HG02678 (cell line): ENCODE measurements around the gene FKTN.

Source experiments
- ATAC-seq: cut with Tn5 transposase; IDR thresholded peaks from one replicate; pipeline ENCODE4 v1.9.1; 2021; ENCODE audit warnings: mild to moderate bottlenecking, moderate library complexity; ENCODE audit not compliant: unreplicated experiment

The FKTN gene

DNA sequence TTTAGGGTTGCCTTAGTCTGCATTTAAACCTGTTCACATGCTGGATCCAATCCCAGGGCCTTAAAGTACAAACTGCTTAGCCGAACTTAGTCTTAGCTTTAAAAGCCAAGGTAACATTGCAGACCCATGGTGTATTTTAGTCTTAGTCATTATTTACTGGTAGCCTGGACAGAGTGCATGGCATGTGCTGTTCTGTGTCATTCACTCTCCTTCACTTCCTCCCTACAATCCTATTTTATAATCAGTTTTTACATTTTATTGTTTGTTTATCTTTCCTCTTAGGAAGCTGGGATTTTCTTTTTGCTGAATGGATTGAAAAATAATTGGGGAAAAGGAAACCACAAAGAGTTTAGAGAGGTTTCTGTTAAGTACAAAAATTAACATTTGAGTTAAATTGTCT lies 74.9 kb downstream of the FKTN start:
- no peak for ATAC-seq

DNA sequence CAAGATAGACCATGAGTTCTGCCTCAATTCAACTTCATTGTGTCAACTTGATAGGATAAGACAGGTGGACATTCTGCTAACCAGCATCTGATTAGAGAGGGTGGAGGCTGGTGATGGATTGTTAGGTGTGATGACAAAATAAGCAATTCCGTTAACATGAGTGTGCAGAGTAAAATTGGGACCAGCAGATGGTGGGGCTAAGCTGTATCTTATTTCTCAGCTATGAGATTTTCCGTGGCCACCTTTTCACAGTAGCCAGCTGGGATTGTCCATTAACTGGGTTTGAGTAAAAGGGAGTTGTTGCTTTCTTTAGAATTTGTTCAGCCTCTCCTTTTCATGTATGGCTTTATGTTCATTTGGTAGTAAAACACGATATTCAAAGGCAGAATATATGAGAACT lies 75.5 kb downstream of the FKTN start:
- ATAC-seq: no peak

DNA sequence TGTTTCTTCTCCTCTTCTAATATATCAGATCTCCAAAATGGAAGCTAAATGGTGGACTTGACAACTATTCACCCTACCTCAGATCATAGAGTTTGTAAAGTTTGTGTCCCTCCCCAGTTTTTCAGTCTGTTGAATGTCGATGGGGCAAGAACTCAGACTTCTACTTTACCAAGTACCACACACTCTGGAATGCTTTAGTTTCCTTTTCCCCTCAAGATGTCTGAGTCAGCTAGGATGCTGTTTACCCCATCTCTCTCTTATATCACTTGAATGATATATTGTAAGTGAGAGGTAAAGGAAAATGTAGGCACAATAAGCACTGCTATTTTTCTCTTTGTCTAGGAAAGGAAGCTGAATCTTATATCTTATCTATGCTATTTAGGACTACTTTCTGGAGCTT lies 78.4 kb downstream of the FKTN start:
- no peak for ATAC-seq

DNA sequence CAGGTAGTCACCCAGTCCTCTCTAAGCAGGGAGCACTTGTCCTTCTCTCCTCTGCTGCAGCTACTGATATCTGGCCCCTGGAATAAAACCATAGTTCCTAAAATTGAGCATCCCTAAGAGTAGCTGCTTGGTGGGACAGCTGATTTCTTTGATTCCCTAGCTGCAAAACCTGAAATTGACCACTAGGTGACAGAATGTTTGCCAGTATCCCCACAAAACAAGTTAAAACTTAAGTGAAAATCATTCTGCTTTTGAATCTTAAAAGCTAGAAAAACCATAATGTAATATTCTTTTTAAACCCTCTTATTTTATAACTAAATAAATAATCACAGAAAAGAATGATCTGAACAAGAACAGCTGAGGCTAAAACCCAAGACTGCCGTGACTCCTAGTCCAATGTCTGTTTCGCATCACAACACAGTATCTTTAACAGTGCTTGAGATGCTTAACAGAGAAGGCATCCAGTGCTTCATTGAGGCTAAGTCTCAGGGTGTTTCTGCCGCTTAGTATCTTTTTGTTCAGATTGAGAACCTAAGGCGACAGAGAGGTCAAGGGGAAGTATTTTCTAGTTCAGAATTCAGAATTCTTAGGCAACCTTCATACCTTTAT lies 80.0 kb downstream of the FKTN start:
- ATAC-seq: no peak

DNA sequence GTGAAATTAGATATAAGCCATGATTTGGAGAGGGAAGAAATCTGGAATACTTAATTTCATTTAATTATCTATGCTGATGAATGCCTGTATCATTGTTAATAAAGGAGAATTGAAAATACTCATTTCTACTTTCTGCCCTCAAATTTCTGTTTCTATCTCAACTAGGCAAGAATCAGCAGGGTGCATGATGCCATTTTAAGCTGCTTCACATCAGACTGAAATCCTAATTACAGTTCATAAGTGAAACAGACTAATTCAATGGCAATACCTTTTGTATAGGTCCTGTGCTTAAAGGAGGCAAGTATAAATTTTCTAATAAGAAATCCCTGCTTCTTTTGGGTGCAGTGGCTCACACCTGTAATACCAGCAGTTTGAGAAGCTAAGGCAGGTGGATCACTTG lies 82.0 kb downstream of the FKTN start:
- no peak for ATAC-seq

DNA sequence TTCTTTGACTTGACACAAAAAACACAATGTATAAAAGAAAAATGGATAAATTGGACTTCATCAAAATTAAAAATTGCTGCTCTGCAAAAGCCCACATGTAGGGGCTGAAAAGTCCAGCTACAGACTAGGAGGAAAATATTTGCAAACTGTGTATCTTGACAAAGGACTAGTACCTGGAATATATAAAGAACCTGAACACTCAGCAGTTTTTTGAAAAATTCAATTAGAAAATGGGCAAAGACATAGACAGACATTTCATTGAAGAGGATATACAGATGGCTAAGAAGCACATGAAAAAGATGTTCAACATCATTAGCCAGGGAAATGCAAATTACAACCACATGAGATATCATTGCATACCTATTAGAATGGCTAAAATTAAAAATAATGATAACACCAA lies 85.9 kb downstream of the FKTN start:
- no peak for ATAC-seq

DNA sequence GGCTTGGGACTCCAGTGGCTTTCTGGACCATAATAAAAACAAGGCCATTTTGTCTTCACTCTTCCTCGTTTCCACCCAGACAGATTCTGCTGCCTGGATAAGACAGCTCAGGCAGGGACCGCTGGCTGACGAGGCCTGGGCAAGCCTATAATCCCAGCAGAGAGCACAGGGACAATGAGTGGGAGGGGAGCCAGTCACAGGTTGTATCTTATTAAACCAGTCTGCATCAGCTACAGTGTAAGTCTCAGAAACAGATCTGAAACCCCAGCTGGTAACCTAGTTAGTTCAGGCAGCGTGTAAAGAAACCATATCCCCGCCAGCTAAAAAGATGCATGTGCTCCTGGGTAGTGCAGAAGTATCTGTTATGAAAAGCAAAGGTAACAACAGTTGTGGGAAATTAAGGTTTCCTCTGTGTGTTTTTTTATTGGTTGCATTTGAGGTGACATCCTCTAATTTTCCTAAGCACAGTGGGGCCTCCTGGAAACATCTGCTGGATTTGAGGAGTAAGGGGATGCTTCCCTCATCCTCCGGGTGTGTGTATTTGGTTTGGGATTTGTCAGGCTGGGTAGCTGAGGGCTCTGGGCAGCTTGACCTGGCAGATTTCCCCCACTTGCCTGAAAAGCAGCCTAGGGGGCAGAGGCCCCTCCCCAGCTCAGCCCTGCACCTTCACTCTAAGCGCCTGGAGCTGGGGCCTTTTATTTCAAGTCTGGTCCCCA lies 89.1 kb downstream of the FKTN start:
- no peak for ATAC-seq

DNA sequence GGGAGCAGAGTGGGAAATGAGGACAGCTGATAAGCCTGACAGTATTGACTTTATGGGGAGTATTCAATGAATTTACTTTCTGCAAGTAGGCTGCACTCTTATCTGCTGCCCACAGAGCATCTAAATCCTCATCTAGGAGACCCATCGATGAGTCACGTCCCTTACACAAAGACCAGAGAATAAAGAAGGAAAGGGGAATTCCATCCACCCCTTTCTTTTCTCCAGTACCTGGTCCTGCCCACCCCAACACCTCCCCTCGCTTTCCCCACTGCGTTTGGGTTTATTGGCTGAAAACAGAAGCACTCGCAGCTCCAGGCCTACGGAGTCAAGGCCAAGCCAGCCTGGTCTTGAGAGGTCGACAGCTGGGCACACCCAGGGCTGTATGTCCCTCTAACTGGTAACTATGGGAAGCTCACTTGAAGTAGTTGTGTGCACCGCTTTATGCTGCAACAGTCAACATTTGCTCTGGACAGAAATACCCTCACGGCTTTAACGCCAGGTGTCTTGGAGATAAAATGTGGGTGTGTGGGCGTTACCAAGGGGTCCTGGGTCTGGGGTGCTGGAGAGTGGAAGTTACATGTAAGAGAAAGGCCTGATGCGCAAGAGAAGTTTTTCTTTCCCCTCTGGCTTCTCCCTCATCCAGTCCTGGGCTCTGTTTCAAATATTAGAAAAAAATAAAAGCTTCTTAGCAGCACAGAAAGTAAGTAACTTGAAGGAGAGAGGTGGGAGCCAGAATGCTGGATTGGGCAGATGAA lies 89.8 kb downstream of the FKTN start:
- no peak for ATAC-seq

DNA sequence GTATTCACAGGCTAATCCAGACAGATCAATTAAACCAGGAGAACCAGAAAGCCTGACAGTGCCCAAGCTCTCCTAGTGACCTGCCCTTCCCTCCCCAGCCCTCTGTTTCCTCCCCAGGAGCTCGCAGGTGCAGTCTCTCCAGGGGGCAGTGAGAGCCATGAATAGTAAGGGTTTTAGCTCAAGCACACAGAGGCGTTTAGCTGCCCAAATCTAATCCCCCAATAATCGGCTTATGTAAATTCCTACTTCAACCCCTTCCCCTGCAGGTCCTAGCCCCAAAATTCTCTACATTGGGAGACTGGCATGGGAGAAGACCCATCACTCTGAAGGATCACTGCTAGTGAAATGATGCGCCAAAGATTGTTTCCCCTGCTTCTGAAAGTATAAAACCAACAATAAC lies 93.9 kb downstream of the FKTN start:
- no peak for ATAC-seq

DNA sequence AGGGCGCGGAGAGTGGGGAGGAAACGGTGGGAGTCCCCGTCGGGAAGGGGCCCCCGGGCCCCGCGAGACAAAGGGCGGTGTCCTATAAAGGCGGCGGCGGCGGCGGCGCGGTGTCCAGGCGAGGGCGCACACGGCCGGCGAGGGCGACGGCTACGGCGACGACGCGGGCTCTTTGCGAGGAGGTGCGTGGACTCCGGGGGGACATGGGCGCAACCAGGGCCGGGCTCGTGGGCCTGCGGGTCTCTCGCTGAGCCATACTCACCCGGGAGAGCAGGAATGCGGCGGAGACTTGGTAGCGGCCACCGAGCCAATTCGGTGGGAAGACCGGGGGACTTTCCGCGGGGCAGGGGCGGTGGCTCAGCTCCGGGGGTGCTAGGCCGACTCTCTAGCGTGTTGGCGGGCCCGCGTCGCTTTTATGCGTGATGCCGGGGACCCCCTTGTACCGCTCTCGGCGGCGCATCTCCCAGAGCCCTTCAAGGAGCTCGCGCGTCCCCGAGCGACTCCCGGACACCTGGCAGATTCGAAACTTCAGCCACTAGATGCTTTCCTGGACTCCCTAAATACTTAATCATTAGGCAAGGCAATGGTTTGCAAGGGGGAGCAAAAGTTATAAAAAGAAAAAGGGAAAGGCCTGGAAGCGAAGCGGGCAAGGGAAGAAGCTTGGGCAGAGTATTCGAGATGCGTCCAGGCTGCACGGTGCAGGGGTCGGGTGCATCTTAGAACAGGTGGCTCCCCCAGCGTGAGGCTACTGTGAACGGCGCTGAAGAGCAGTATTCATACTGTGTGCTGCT lies 98.4 kb downstream of the FKTN start:
- ATAC-seq: peak; percentile 60

DNA sequence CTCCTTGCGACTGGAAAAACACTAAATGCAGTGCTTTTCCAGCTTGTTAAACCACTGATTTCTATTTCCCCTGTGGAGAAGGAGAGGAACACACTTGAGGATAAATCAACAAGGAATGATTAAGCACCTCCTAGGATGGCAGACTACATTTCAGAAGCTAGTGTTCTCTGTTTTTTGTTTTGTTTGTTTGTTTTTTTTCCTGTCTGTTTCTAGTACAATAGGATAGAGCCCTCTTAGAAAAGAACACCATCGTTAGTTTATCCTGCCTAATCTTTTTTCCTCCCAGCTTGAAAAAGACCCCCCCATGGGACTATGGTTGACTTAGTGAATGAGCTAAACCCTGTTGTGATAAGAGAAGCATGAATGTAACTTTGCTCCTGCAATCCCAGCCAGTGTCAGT lies 100.4 kb downstream of the FKTN start:
- no peak for ATAC-seq

DNA sequence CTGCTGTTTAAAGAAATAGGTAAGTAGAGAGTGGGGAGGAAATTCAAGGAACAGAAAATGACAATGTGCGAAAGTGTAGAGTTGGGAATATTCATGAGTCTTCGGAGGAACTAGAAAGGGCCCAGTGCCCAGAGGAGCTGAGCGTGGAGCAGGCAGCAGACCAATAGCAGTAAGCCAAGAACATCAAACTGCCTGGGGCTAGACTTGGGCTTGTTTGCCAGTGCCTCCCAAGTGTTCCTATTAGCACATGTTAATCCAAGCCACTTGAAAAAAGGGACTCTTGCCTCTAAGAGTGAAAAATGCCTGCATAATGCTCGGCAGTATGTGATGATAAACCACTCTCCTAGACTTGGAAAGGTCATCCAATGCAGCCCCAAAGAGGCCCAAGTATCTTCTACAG lies 103.1 kb downstream of the FKTN start:
- no peak for ATAC-seq

DNA sequence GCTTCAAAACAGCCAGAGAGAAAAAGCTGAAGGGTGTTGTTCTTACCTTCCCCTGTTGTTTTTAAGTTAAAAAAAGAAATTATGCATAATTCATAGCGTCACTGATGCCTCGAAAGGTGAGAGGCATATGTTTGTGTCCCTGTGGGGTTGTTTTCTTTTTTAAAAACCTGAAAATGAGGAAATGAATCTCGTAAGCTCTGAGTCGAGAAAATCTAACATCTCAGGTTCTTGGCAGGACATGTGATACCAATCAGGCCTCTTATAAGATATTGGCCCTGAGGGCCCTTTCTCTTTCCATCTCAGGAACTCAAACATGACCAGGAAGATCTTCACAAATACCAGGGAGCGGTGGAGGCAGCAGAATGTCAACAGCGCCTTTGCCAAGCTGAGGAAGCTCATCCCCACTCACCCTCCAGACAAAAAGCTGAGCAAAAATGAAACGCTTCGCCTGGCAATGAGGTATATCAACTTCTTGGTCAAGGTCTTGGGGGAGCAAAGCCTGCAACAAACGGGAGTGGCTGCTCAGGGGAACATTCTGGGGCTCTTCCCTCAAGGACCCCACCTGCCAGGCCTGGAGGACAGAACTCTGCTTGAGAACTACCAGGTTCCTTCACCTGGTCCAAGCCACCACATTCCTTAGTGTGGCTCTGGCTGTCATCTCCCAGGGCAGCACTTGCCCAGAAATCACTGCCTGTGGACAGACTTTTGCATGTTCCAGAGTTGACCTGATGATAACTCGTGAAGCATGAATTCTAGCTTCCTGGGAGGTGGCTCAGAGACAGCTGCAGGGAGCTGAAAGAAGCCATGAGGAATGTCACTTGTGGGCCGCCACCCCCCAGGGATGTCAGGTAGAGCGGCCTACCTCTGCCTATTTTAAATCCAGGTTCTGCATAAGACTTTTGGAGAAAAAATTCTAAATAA lies 104.5 kb downstream of the FKTN start, which contains the start of gene TAL2:
Gene TAL2, plus strand, starts transcription at position 274 of the 921 bp plus-strand sequence. Its CDS starts 40 bp downstream, at position 314.
- peak; percentile 79 for ATAC-seq

DNA sequence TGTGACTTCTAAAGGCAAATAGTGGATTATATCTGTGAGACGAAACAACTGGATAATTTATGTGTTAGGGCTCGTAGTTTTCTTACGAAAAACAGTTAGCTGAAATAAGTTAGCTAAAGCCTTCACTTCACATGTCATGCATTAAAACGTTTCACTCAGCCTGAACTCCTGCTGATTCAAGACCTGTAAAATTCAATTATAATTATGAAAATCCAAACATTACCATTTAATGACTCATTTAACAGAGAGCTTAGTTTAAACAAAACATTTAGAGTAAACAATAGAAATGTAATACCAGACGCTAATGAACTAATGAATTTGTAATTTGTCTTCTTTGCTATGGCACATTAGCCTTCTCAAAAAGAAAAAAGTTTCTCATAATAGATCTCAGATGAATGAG lies 106.0 kb downstream of the FKTN start:
- no peak for ATAC-seq

DNA sequence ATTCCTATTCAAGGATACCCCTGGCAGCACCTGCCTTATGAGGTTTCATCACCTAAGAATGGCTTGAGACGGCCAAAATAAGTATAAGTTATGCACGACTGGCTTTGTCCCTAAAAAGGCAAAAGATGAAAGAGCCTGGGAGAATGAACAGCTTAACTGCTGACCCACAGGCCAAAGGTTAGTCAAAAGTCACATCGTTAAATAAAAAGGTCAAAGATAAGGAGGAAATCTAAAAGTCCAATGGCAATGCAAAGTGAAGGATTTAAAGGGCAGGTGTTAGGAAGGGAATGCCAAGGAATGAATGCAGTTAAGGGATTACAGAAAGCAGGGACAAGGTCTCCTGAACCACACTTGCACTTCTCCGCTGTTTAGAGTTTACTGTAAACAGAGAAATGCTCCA lies 109.9 kb downstream of the FKTN start:
- no peak for ATAC-seq

DNA sequence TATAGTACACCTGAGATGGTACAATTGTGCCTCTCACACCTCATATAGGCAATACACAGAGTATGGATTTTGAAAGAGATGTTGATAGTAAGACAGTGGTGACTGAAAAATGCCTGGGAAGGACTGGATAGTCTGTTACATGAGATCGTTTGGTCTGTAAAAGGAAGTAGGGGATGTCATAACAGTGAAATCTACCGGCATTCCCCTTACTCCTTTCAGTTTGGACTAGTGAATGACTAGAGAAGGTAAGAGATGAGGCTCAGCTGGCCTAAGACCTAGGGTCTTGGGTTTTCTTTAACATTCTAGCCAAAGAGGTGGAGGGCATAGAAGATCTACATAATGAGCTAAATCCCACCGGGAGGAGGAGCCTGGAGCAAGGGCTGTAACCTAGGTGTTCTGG lies 112.4 kb downstream of the FKTN start:
- ATAC-seq: no peak

DNA sequence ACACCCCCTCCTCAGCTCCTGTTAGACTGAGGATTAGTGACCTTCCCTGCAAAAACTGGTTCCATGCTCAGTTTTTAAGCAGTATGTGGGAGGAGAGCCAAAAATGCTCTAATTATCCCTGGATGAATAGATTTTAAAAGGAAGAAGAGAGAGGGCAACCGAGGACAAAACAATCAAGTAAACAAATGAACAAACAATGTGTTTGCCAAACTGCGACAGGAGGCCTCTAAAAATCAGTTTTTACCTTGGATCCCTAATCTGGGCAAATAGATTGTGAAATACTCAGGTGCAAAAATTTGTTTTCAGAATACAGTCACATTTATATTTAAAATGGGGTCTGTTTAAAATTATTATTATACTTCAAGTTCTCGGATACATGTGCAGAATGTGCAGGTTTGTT lies 112.8 kb downstream of the FKTN start:
- no peak for ATAC-seq

DNA sequence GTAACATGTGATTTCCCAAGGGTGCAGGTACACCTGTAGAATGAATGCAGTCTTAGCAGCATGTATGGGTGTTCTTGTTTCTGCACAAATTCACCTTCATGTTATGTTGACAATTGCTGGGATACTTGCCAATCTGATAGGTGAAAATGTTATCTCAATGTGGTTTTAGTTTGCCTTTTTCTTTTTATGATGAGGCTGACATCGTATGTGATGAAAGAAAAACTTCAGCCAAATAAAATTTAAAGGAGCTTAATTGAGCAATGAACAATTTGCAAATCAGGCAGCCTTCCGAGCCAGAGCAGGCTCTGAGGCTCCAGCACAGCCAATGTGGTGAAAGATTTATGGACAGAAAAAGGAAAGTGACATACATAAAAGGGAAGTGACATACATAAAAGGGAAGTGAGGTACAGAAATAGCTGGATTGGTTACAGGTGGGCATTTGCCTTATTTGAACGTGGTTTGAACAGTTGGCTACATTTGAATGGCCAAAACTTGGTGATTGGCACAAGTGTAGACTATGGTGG lies 114.8 kb downstream of the FKTN start:
- ATAC-seq: no peak

DNA sequence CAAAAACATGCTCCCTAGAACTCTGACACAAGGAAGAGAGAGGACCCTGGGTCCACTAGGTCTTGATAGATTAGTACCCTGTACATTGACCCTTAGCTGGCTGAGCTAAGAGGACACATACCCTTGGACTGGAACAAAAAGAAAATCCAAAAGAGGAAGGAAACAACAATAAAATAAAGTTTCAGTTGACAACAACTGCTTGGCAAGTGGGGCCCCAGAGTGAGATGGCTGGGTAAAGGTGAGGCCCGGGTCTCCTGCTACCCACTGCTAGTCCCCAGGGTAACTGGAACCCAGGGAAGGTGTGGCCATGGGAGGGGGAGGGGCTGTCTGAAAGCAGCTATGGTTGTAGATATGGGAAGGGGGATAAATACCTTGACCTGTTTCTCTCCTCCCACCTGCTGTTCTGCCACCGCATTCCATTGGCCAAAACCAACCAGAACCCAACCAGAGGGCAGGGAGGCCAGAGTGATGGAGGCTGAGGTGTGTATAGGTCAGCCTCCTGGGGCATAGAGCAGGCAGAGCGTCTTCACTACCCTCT lies 116.0 kb downstream of the FKTN start:
- ATAC-seq: no peak
